ENCODE data around the gene PHLDB3. TPM values are rescaled to one million over a fixed set of nuclear protein-coding genes. Genes with fewer than 3 reads are reported as not detected.

PHLDB3 gene
- polyA plus RNA-seq, 2 of the 4 experiments (the other 2 are of a cell fraction), result 5.5 to 12.0 TPM

GRCh38 chr19:43510713-43511112 is 6.2 kb upstream of the PHLDB3 start:
- no peak overlapping the region for H3K27ac ChIP-seq
- ChIA-PET POLR2A (no interaction called here), CTCF (interaction anchor here (0.6 to 8.9 kb wide), 6 partner anchors 9 to 168 kb away, joined by 3 to 85 read pairs (median 4); no protein-coding TSS in a partner anchor)
- H3K9me3 ChIP-seq, result no peaks in the 10 kb centered on the region
- H3K4me3 ChIP-seq, result no peak overlapping the region
- DNase-seq (ENCODE audit: low read depth in 1 of 2, low spot score in 1 of 2) (no peak), ATAC-seq (no peak), FAIRE-seq (no peak)
- H3K4me1 ChIP-seq, result no peaks in the 10 kb centered on the region
- WGBS (ENCODE audit: missing lambda C conversion rate), result 96% methylated on average over 9 of the region's 9 CpGs
- H3K4me2 ChIP-seq, result no peak overlapping the region
- TF ChIP-seq NFE2L2 (conservative IDR thresholded peaks at IDR 0.05; ENCODE audit: low read length) (no peak), ZC3H11A (IDR thresholded peaks at IDR 0.05) (no peak), NR3C1 (IDR thresholded peaks at IDR 0.05) (no peak), USF2 (IDR thresholded peaks at IDR 0.05) (no peak), GATA3 (IDR thresholded peaks at IDR 0.05; ENCODE audit: borderline replicate concordance) (no peak), REST (IDR thresholded peaks at IDR 0.05) (no peak), ESRRA (IDR thresholded peaks at IDR 0.05; ENCODE audit: borderline replicate concordance, low read length) (no peak), PBX3 (IDR thresholded peaks at IDR 0.05) (no peak), HOXB5 (CRISPR knock-in tag; IDR thresholded peaks at IDR 0.05) (no peak), ZFP36 (IDR thresholded peaks at IDR 0.05; ENCODE audit: borderline replicate concordance, partially characterized antibody) (no peak)

GRCh38 chr19:43507880-43508279 is 3.3 kb upstream of the PHLDB3 start:
- H3K27ac ChIP-seq, result no peak overlapping the region
- TF ChIP-seq RNF2 (IDR thresholded peaks at IDR 0.05; ENCODE audit: borderline replicate concordance, low read depth) (no peak), MYC (IDR thresholded peaks at IDR 0.05; ENCODE audit: borderline replicate concordance, low read length) (no peak), NR3C1 (IDR thresholded peaks at IDR 0.05) (no peak), HMGXB4 (CRISPR knock-in tag; IDR thresholded peaks at IDR 0.05; ENCODE audit: borderline replicate concordance) (no peak), NPAS2 (CRISPR knock-in tag; IDR thresholded peaks at IDR 0.05; ENCODE audit: borderline replicate concordance) (no peak), NFE2L2 (conservative IDR thresholded peaks at IDR 0.05; ENCODE audit: low read length) (no peak), KDM5A (IDR thresholded peaks at IDR 0.05) (no peak), HOXB5 (CRISPR knock-in tag; IDR thresholded peaks at IDR 0.05) (no peak), E2F6 (IDR thresholded peaks at IDR 0.05; ENCODE audit: borderline replicate concordance, low read depth) (no peak), BHLHE40 (IDR thresholded peaks at IDR 0.05; ENCODE audit: low read depth, low read length) (no peak), HOXA7 (CRISPR knock-in tag; IDR thresholded peaks at IDR 0.05) (no peak), ELK1 (IDR thresholded peaks at IDR 0.05; ENCODE audit: low read depth, low read length) (no peak), USF2 (IDR thresholded peaks at IDR 0.05) (no peak), CTCF (IDR thresholded peaks at IDR 0.05) (no peak), EP300 (IDR thresholded peaks at IDR 0.05) (no peak), TP53 (CRISPR knock-in tag; IDR thresholded peaks at IDR 0.05) (no peak), RAD21 (conservative IDR thresholded peaks at IDR 0.05 in 1 of 2, IDR thresholded peaks at IDR 0.05 in 1 of 2) (no peak)
- WGBS (ENCODE audit: missing lambda C conversion rate), result 76% methylated on average over 2 of the region's 2 CpGs
- POLR2A ChIA-PET, result no interaction called here
- H3K4me3 ChIP-seq, result no peak overlapping the region
- peaks cover 5% of the 10 kb centered on the region; the same call in 2 of the 3 replicates for H3K4me1 ChIP-seq
- DNase-seq (ENCODE audit: low read depth in 1 of 2, low spot score in 1 of 2) (no peak), ATAC-seq (no peak), FAIRE-seq (no peak)
- H3K9me3 ChIP-seq, result no peaks in the 10 kb centered on the region
- H3K4me2 ChIP-seq, result no peak overlapping the region
- CTCF ChIA-PET, result interaction anchor here (1.4 to 8.9 kb wide), 5 partner anchors 12 to 76 kb away, joined by 5 to 85 read pairs (median 7); no protein-coding TSS in a partner anchor
